Measurements from ENCODE around the gene HCLS1. TPM values are rescaled to one million over a fixed set of nuclear protein-coding genes. Genes with fewer than 3 reads are reported as not detected.

The HCLS1 gene
- total and polyA plus RNA-seq, 2 of the 8 experiments (the other 6 are each of a cell fraction or from before 2014, with no cell fraction given): 0.53 to 1.3 TPM

- Histone ChIP-seq H2BK15ac (ENCODE audit: low read length) (no peak overlapping the region), H2AFZ (ENCODE audit: low read length) (no peak overlapping the region), H2BK20ac (ENCODE audit: low read length) (no peak overlapping the region), H3K4me1 (replicated peaks in 1 of 4; ENCODE audit: control insufficient read depth in 3 of 4, insufficient read depth in 4 of 4, low read length in 3 of 4) (no peaks in the 10 kb centered on the region), H3K4me2 (ENCODE audit: insufficient read depth in 1 of 2, low read depth in 2 of 2, low read length in 2 of 2) (no peak overlapping the region), H3K79me1 (ENCODE audit: low read depth, low read length) (no peaks in the 10 kb centered on the region), H4K20me1 (replicated peaks in 1 of 2; ENCODE audit: control insufficient read depth in 1 of 2, insufficient read depth in 2 of 2, low read length in 2 of 2) (no peaks in the 10 kb centered on the region), H3K79me2 (ENCODE audit: control insufficient read depth in 1 of 2, insufficient read depth in 2 of 2, low read length in 2 of 2) (no peaks in the 10 kb centered on the region), H3K14ac (ENCODE audit: insufficient read length) (no peak overlapping the region), H3K23me2 (ENCODE audit: low read depth, low read length) (no peaks in the 10 kb centered on the region), H4K91ac (replicated peaks; ENCODE audit: insufficient read length, low read length) (no peak overlapping the region), H2AK5ac (ENCODE audit: low read depth, low read length) (no peak overlapping the region), H3K36me3 (ENCODE audit: control insufficient read depth in 2 of 4, insufficient read depth in 4 of 4, low read length in 3 of 4) (peaks cover 0 to 20% (median 4%) of the 10 kb centered on the region in 4 experiments; a peak in 4 of 8 replicates), H2BK120ac (replicated peaks; ENCODE audit: low read depth, low read length) (no peak overlapping the region), H3K18ac (ENCODE audit: extremely low read depth, low read length) (no peak overlapping the region), H3K27ac (ENCODE audit: low read depth, low read length) (no peak overlapping the region), H3K23ac (ENCODE audit: insufficient read length) (no peak overlapping the region), H3K9me3 (ENCODE audit: insufficient read depth in 2 of 2, low read depth in 1 of 2, low read length in 1 of 2) (no peaks in the 10 kb centered on the region), H4K8ac (ENCODE audit: extremely low read depth, insufficient read depth, low read length) (no peak overlapping the region), H2BK12ac (ENCODE audit: low read depth, low read length) (no peak overlapping the region), H3K9ac (replicated peaks in 1 of 4; ENCODE audit: extremely low read depth in 1 of 4, low read depth in 3 of 4, low read length in 3 of 4) (no peak overlapping the region), H3K27me3 (replicated peaks in 1 of 4; ENCODE audit: control insufficient read depth in 3 of 4, extremely low read depth in 1 of 4, insufficient read depth in 3 of 4, low read length in 3 of 4) (no peaks in the 10 kb centered on the region), H2BK5ac (ENCODE audit: low read depth, low read length) (no peak overlapping the region), H4K5ac (ENCODE audit: insufficient read length, low read depth, low read length) (no peak overlapping the region), H3K4ac (replicated peaks; ENCODE audit: insufficient read length, low read depth, low read length) (no peak overlapping the region), H3K4me3 (ENCODE audit: extremely low read depth in 1 of 4, insufficient read depth in 2 of 4, low read depth in 3 of 4, low read length in 4 of 4) (no peak overlapping the region), H3K56ac (replicated peaks; ENCODE audit: insufficient read length, low read depth, low read length) (no peak overlapping the region)
- CTCF ChIA-PET (ENCODE audit: partially characterized antibody): interaction anchor here (0.7 kb wide), 1 partner anchor 11 kb away, joined by 3 read pairs; no protein-coding TSS in a partner anchor
- WGBS, 2 experiments (ENCODE audit: extremely low coverage in 1 of 2, insufficient coverage in 1 of 2, insufficient read length in 1 of 2, insufficient replicate concordance in 2 of 2, low coverage in 1 of 2, low lambda C conversion rate in 2 of 2, missing lambda C conversion rate in 1 of 2): 57% methylated on average over 1 of the region's 1 CpG; no CpG with 5 or more reads in 1 of the 2 experiments
- TF ChIP-seq SIN3A (conservative IDR thresholded peaks at IDR 0.05 in 1 of 2, IDR thresholded peaks at IDR 0.05 in 1 of 2; ENCODE audit: low read depth in 1 of 2, low read length in 2 of 2) (no peak), KDM5A (IDR thresholded peaks at IDR 0.05; ENCODE audit: low read length) (no peak), YY1 (IDR thresholded peaks at IDR 0.05; ENCODE audit: low read depth, low read length) (no peak), E2F6 (IDR thresholded peaks at IDR 0.05) (no peak), NRF1 (IDR thresholded peaks at IDR 0.05; ENCODE audit: low read depth, low read length) (no peak), RBBP5 (IDR thresholded peaks at IDR 0.05; ENCODE audit: borderline replicate concordance, low read depth, low read length) (no peak), BACH1 (IDR thresholded peaks at IDR 0.05; ENCODE audit: low read length) (no peak), CEBPB (IDR thresholded peaks at IDR 0.05; ENCODE audit: low read depth, low read length) (no peak), GABPA (IDR thresholded peaks at IDR 0.05; ENCODE audit: borderline replicate concordance, insufficient read depth, low read length) (no peak), HDAC6 (IDR thresholded peaks at IDR 0.05; ENCODE audit: low read depth, low read length) (no peak), KDM4A (IDR thresholded peaks at IDR 0.05; ENCODE audit: low read depth, low read length, severe bottlenecking) (no peak), CBX8 (IDR thresholded peaks at IDR 0.05; ENCODE audit: borderline replicate concordance, low read depth, low read length) (no peak), SIRT6 (IDR thresholded peaks at IDR 0.05; ENCODE audit: low read length) (no peak), PHF8 (conservative IDR thresholded peaks at IDR 0.05; ENCODE audit: low read depth, low read length) (no peak), TBP (IDR thresholded peaks at IDR 0.05; ENCODE audit: low read depth, low read length) (no peak)
- POLR2A ChIA-PET (ENCODE audit: partially characterized antibody): no interaction called here
- DNase-seq (ENCODE audit: low read depth in 1 of 2, low spot score in 2 of 2) (no peak), FAIRE-seq (no peak)
Measured at GRCh38 chr3:121710347-121710746, 49.6 kb upstream of the HCLS1 start.
